ENCODE measurements around the gene PCDH17. TPM values are rescaled to one million over a fixed set of nuclear protein-coding genes. Genes with fewer than 3 reads are reported as not detected.
A peak's percentile ranks its signal among the peaks of the same experiment; 100 is the strongest.

Gene PCDH17
- total and polyA plus RNA-seq, 10 of the 15 experiments (the other 5 are each of a cell fraction or from before 2014, with no cell fraction given) = under 0.01 to 0.58 (median 0.07) TPM; not detected in 6

- 4% methylated on average over 2 of the region's 2 CpGs for WGBS (ENCODE audit: insufficient coverage, insufficient replicate concordance, low lambda C conversion rate, missing lambda C conversion rate)
- in situ Hi-C loops (cut with MboI) = no loop called here
Observed at GRCh38 chr13:57672168-57672567, 40.6 kb downstream of the PCDH17 start.

DNA sequence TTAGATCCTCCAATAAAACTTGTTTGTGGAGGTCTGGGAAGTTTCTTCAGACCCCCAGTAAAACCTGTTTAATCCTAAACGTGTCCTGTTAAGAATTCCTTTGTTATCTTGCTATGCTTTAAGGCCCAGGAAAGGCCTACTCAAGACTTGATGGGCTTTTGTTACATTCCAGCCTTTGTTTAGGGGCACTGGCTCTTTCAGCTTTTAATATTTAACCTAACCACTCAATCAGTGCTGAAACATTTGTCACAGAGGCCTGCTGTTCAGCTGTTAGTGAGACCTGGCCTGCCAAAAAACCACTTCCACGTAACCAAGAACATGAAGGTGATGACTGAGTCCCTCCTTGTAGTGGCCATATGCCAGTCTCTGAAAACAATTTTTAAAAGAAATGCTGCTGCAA, 41.7 kb downstream of the PCDH17 start:
- Histone ChIP-seq H3K27ac (ENCODE audit: control insufficient read depth, insufficient read depth) (no peak overlapping the region), H3K27me3 (replicated peaks in 1 of 2; ENCODE audit: control insufficient read depth in 2 of 2, insufficient read depth in 2 of 2, low read length in 1 of 2) (no peaks in the 10 kb centered on the region), H3K4me3 (no peak overlapping the region), H3K9me3 (replicated peaks; ENCODE audit: control insufficient read depth, insufficient read depth, low read length) (no peaks in the 10 kb centered on the region), H3K4me1 (ENCODE audit: control insufficient read depth, insufficient read depth, low read length) (no peaks in the 10 kb centered on the region), H2AFZ (ENCODE audit: control insufficient read depth, low read depth, low read length) (no peak overlapping the region), H3K36me3 (ENCODE audit: control insufficient read depth in 2 of 2, insufficient read depth in 2 of 2, low read length in 1 of 2) (no peaks in the 10 kb centered on the region), H4K20me1 (ENCODE audit: control insufficient read depth, insufficient read depth) (no peaks in the 10 kb centered on the region), H3K9ac (ENCODE audit: control insufficient read depth, insufficient read depth, low read length) (no peak overlapping the region), H3K79me2 (ENCODE audit: control insufficient read depth, insufficient read depth, low read length) (no peaks in the 10 kb centered on the region), H3K4me2 (ENCODE audit: control insufficient read depth, insufficient read depth) (no peak overlapping the region)
- intact Hi-C loops (cut with micrococcal nuclease; ENCODE audit: unreplicated experiment) = no loop called here
- no peak for DNase-seq (ENCODE audit: low read depth, low spot score)
- ChIA-PET RAD21 (ENCODE audit: unreplicated experiment) (no interaction called here), POLR2A (no interaction called here), CTCF (interaction anchor here (2.0 kb wide), 1 partner anchor 49 kb away, joined by 7 read pairs; no protein-coding TSS in a partner anchor), SMC1A (ENCODE audit: uncharacterized antibody, unreplicated experiment) (interaction anchor here (0.9 to 1.1 kb wide), 4 partner anchors 14 to 84 kb away, joined by 3 read pairs; no protein-coding TSS in a partner anchor)
- BruUV-seq (replicated peaks) = no TSS peak
- FAIRE-seq = no peak
- in situ Hi-C loops (cut with MboI) = no loop called here
- WGBS (ENCODE audit: insufficient coverage, insufficient replicate concordance, low lambda C conversion rate, missing lambda C conversion rate) = 0% methylated on average over 2 of the region's 2 CpGs
- TF ChIP-seq FOXK2 (IDR thresholded peaks at IDR 0.05) (no peak), FOXM1 (IDR thresholded peaks at IDR 0.05; ENCODE audit: low read depth, low read length) (no peak), NFYB (IDR thresholded peaks at IDR 0.05; ENCODE audit: insufficient read depth, low read depth, low read length) (no peak)
- peak; percentile 47 for ATAC-seq

More at GRCh38 chr13:57672168-57672567, 40.6 kb downstream of the PCDH17 start:
- Histone ChIP-seq H4K20me1 (ENCODE audit: control insufficient read depth, insufficient read depth) (no peaks in the 10 kb centered on the region), H2AFZ (ENCODE audit: control insufficient read depth, low read depth, low read length) (no peak overlapping the region), H3K27me3 (replicated peaks in 1 of 2; ENCODE audit: control insufficient read depth in 2 of 2, insufficient read depth in 2 of 2, low read length in 1 of 2) (no peaks in the 10 kb centered on the region), H3K4me2 (ENCODE audit: control insufficient read depth, insufficient read depth) (no peak overlapping the region), H3K79me2 (ENCODE audit: control insufficient read depth, insufficient read depth, low read length) (no peaks in the 10 kb centered on the region), H3K27ac (ENCODE audit: control insufficient read depth, insufficient read depth) (no peak overlapping the region), H3K36me3 (ENCODE audit: control insufficient read depth in 2 of 2, insufficient read depth in 2 of 2, low read length in 1 of 2) (no peaks in the 10 kb centered on the region), H3K4me3 (no peak overlapping the region), H3K4me1 (ENCODE audit: control insufficient read depth, insufficient read depth, low read length) (no peaks in the 10 kb centered on the region), H3K9me3 (replicated peaks; ENCODE audit: control insufficient read depth, insufficient read depth, low read length) (no peaks in the 10 kb centered on the region), H3K9ac (ENCODE audit: control insufficient read depth, insufficient read depth, low read length) (no peak overlapping the region)
- DNase-seq (ENCODE audit: low read depth, low spot score) (no peak), FAIRE-seq (no peak), ATAC-seq (no peak)
- ChIA-PET POLR2A (no interaction called here), RAD21 (ENCODE audit: unreplicated experiment) (no interaction called here), CTCF (interaction anchor here (1.0 to 2.0 kb wide), 2 partner anchors 44 to 47 kb away, joined by 4 to 7 read pairs; no protein-coding TSS in a partner anchor), SMC1A (ENCODE audit: uncharacterized antibody, unreplicated experiment) (interaction anchor here (0.6 to 1.6 kb wide), 3 partner anchors 25 to 48 kb away, joined by 3 read pairs; no protein-coding TSS in a partner anchor)
- TF ChIP-seq BHLHE40 (IDR thresholded peaks at IDR 0.05; ENCODE audit: borderline replicate concordance in 1 of 2, low read depth in 2 of 2, low read length in 1 of 2) (peak in 1 of 2 experiments; percentile 46; a peak in 1 of 4 replicates), CHD1 (IDR thresholded peaks at IDR 0.05; ENCODE audit: low read depth, low read length) (no peak), MTA2 (IDR thresholded peaks at IDR 0.05; ENCODE audit: low read depth) (peak; percentile 40; the same call in 1 of the 2 replicates)
- intact Hi-C loops (cut with micrococcal nuclease; ENCODE audit: unreplicated experiment) = no loop called here
- BruUV-seq (replicated peaks) = no TSS peak

Data from GM12878 (cell line).